Jurkat, Clone E6-1 (cell line): ENCODE data around the gene CKB.

Experiments used
- DNase-seq: peaks from one replicate; pipeline ENCODE4 v3.0.0-alpha.2; 2011; ENCODE audit warnings: low read depth, low spot score
- H3K4me3 ChIP-seq: 2 replicates; pipeline ENCODE4 v1.5.1; 2011; ENCODE audit warnings: mild to moderate bottlenecking, low read length, control low read depth, moderate library complexity

CKB gene

DNA sequence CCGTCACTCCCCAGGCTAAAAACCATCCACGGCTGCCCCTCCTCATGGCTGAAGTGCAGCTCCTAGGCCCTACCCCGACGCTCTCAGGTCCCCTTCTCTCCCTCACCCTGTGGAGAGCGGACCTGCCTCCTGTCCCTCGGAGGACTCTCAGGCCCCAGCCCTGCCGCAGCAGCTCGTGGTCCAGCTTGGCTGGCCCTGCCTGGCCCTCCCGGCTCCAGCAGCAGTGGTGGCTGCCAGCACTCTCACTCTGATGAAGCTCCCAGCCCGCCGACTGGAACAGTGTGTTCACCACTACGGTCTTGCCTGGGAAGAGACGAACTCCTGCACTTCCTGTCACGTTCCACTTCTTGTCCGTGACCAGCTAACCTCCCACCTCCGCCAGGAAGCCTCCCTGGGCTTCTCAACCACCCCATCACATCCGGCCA, 28.7 kb upstream of the CKB start:
- H3K4me3 ChIP-seq: no peak overlapping the region
- DNase-seq: no peak

DNA sequence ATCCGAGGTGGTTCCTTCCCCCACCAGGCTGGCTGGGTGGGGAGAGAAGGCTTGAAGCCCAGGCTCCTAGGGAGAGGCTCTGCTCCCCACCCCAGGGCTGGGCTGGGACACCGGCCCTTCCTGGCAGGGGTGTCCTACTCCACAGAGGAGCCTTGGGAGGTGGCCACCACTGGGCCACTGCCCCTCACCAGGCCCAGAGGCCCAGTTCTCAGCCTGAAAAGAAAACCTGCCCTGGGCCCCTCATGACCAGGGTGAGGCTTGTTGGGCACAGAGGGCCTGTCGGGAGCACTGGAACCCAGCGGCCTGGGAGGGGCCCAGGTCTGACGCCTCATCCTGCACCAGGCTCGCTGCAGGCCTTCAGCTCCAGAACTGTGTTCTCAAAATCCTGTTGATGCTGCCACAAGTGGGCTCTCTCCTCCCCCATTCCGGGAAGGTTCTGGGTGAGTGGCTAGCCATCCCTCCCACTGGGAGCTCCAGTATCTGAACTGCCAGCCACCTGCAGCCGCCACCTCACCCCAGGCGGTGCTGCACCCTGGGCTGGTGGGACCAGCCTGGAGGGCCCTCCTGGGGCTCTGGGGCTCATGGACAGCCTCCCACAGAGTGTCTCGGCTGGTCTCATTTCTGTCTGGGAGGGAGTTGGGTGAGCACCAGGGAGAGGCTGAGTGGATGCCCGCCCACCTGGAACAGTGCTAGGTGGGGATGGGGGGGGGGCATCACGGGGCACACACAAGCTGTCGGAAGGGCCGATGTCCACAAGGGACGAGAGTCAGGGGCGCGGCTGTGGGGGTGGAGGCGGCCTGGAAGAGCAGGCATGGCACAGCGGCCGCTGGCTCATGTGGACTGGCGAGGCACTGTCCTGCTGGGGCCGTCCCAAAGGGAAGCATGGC, 28.1 kb upstream of the CKB start:
- no peak overlapping the region for H3K4me3 ChIP-seq
- DNase-seq: no peak

DNA sequence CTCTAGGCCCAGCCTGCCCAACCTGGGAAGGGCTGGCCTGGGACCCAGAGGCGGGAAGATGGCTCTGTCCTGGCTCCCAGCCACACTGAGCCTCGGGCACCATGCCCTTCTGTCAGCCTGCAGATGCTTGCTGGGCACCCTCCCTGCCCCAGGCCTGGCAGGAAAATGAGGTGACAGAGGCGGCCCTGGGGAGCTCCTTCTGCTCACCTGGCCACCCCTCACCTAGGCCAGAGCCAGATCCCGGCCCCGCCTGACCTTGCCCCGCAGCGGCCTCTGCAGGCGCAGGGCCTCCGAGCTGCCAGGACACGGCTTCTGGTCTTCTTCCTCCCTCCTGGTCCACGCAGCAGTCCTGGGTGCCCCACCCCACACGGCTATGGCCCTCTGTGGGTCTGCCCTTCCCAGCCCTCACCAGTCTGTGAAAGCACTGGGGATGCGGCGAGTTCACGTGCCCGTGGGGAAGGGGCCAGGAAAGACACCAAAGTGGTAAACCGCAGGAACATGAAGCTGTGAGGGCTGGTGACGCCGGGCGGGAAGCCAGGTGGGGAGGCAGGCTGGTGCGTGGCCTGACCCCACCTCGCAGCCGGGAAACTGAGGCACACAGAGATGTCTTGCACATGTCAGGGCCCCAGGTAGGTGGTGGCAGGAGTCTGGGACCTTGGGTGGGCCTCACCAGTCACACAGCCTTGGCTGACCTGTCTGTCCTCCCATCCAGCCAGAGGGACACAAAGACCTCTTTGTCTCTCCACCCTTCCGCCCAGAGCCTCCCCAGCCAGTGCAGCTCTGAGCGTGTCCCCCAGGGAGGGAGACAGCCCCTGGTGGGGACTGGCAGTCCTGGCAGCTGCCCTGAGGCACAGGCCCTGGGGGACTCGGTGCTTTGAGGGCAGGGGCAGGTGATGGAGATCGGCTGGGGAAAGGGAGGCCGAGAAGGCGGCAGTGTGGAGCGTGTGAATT, 27.0 kb upstream of the CKB start:
- no peak overlapping the region for H3K4me3 ChIP-seq
- DNase-seq: no peak

DNA sequence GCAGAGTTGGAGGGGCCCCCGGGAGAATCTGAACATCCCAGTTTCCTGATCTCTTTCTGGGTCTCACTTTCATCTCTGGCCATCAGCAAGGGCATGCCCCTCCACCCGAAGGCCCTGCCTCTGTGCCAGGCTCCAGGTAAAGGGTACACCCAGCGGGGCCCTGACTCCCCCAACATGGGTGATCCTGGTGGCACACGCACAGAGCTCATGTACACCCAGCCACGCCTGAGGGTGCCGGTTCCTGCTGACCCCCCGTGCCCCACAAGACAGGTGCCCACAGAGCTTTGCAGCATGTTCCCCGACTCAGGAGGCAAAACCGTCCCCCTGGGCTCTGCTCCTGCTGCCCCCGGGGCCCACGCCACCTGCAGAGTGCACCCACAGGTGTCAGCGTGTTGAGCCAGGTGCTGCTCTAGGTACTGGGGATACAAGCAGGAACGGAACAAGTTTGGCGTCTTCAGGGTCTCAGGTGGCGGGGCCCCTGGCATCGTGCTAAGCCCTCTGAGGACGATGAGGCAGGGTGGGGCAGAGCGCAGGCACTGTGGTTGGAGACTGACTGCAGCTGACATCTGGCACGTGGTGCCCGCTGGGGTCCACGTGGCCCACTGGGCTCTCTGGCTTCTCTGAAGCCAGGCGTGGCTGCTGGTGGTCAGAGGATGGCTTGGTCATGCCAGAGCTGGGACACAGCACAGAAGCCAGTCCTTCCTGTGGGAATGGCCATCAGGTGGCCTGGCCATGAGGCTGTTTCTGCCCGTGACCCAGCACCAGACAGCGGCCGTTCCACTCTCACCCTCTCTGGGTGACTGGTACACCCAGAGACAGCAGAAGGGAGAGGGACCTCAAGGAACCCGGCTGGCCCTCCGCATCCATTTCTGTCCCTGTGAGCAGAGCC, 26.1 kb upstream of the CKB start:
- DNase-seq: no peak
- no peak overlapping the region for H3K4me3 ChIP-seq

DNA sequence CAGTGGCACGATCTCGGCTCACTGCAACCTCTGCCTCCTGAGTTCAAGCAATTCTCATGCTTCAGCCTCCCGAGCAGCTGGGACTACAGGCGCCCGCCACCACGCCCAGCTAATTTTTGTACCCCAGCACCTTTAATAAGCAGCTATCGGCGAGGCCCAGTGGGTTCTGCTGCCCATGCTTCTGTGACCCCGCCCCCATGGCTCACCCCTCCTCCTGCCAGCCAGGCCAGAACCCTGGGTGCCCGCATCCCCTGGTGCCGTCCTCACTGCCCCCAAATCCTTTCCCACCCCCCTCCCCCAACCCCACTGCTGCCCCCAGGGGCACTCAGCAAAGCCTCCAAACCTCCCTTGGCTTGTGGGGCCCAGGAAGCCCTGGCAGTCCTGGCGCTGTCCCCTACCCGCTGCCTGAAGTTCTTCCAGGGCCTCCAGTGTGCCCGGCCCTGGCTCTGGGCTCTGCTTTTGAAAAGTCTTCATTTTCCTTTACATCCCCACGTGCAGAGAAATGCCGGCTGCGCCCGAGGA, 25.4 kb upstream of the CKB start:
- no peak overlapping the region for H3K4me3 ChIP-seq
- no peak for DNase-seq

DNA sequence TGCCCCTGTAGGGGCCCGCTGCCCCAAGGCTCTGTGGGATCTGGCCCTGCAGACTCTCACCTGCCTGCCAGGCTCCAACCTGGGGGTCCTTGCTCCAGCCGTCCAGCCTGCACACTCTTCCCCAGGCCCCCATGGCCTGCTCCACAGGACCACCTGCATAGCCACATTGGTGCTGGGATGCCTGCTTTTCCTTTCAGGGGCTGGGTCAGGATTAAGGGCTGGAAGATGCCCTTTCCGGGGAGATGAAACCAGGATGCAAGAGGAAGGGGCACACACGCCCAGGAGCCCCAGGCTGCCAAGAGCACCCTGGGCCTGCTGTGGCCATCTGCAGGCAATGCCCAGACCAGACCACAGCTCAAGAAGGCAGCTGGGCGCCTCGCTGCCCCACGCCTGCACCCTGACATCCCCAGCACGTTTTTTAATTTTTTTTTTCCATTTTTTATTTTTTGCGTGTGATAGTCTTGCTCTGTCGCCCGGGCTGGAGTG, 24.9 kb upstream of the CKB start:
- no peak for DNase-seq

DNA sequence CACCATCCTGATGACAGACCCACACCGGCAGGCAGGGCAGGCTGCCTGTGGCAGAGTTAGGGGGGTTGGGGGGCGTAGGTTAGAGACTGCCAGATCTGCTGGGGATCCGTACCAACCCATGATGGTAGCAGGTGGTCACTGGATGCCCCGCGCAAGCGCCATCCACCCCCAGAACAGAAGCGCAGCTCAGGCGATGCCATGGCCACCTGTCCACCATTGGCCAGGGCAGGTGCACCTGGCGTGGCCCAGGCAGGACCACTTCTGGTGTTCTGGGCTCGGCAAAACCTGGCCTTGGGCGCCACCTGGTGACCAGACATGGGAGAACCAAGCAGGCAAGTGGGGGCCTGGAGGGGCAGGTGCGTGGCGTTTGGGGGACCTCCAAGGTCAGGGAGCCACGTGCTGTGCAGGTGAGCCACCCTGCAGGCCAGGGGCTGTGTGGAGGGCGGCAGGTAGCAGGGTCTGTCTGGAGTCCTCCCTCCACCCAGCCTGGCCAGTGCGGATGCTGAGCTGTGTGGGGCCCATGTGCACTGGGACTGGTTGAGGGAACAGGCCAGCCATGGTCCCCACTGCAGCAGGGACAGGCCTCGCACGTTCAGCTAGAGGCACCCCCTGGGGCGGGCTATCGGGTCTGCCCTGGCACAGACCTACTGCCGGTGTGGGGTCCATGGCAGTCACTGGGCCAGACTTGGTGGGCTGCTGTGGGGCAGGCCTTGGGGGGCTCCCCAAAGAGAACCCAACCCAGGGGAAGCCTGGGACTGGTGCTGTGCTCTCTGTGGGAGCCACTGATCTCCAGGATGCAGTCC, 24.2 kb upstream of the CKB start:
- H3K4me3 ChIP-seq: no peak overlapping the region
- peak; percentile 22 for DNase-seq

More for the DNA sequence above, 24.9 kb upstream of the CKB start:
- no peak overlapping the region for H3K4me3 ChIP-seq

DNA sequence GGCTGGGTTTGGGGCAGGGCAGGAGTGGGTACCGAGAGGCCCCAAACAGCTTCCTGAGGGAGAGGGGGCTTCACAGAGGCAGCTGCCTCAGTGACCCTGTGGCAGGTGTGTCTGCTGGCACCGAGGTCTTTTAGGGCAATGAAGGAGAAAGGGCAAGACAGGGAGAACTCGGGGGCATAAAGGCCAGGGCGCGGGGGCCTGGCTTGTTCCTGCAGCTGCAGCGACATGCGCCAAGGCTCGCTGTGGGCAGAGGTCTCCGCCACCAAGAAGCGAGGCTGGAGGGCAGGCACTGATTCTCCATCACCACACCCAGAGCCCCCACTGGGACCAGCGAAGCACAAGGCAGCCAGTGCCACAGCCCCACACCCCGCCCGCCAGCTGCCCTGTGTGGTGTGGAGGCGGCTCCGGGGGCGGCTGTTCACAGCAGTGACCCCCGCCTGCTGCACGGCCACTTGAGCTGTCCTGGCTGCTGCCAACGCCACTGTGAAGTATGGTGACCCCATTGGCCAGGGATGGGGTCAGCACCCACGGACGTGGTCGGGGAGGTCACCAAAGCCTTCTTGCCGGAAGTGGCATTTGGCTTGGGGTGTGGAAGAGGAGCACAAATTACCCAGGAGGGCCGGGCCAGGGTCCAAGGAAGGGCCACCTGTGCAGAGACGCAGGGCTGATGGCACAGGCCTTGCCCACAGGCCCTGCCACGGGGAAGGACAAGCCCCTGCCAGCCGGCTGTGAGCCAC, 23.5 kb upstream of the CKB start:
- no peak overlapping the region for H3K4me3 ChIP-seq

DNA sequence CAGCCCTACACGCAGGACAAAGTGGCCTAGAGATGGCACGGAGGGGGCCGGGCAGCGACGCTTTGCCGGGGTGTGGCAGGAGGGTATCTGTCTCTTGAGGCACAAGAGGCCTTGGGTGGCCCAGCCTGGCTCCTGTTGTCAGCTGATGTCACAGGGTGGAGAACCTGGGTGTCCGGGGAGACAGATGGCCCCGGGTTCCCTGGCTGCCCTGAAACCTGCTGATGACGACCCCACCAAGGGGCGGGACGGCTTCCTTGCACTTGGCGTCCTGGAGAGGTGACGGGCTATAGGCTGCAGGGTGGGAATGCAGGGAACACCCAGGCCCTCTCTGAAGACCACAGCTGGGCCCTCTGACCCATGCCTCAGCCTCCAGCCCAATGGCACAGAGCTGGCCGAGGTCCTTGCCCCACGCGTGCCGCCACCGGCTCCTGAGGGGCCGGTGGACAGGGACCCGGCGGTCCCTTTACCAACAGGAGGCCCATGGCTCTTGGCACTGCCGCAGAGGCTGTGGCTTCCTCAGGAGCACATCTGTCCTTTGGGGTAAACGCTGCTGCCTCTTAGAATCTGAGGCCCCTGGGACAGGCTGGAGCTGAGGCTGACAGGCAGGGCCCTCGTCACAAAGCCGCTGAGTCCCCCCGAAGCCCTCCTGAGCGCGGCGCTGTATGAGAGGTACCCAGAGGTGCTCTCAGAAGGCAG, 22.7 kb upstream of the CKB start:
- H3K4me3 ChIP-seq: no peak overlapping the region
- no peak for DNase-seq

More for the DNA sequence above, 23.5 kb upstream of the CKB start:
- DNase-seq: no peak

DNA sequence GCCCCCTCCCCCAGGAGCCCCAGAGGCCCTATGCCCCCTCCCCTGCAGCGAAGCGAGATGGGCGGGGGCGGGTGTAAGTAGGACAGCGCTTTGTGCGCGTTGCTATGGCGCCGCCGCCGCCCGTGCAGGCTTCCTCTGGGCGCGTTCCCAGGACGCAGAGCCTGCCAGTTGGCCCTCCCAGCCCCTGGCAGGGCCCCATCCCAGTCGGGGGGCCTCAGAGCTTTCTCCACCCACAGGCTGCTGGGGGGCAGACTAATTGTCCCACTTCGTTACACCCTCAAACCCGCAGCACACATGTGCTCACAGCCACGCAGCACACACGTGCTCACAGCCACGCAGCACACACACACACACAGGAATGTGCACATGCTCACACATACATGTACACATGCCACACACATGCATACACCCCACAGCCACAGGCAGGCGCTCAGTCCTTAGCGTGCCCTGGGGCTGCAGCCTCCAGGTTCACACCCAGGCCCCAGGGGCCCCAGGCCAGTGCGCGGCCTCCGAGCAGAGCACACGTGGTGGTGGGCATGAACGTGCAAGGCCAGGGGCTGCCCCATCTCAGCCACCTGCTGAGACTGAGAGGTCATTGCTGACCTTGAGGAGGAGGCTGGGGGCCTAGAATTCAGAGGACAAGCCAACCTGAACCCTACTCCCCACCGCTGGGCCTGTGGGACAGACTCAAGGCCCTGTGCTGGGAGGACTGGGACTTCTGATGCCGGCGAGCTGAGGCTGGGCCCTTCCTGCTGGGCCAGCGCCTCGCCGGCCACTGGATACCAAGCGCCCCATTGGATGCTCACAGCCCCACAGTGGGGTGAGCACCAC, 22.0 kb upstream of the CKB start:
- H3K4me3 ChIP-seq: no peak overlapping the region
- no peak for DNase-seq

DNA sequence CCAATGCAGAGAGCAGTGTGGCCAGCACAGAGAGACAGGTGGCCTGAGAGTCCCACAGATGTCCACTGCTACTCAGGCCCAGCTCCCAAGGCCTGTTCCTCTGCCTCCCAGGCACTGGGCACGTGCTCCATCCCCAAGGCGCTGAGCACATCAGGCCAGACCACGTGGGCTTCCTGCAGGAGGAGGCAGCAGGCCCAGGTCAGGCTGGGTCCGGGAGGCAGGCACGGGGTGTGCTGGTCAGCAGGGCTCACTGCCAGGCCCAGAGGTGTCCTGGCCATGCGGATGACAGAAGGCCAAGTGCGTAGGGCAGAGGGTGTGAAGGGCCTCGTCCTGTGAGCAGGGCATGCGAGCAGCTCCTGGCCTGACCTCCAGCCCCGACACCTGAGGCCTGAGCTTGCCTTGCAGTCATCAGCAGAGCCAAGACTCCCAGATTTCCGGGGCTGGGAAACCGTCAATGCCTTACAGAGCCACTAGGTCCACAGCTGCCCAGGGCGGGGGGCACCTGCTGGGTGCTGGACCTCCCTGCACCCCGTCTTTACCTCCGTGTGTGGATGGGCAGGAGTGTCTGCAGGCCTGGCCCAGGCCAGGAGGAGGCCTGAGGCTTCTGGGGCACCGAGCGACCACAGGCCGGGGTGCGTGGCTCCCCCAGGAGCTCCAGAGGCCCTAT, 21.2 kb upstream of the CKB start:
- no peak for DNase-seq
- H3K4me3 ChIP-seq: no peak overlapping the region

DNA sequence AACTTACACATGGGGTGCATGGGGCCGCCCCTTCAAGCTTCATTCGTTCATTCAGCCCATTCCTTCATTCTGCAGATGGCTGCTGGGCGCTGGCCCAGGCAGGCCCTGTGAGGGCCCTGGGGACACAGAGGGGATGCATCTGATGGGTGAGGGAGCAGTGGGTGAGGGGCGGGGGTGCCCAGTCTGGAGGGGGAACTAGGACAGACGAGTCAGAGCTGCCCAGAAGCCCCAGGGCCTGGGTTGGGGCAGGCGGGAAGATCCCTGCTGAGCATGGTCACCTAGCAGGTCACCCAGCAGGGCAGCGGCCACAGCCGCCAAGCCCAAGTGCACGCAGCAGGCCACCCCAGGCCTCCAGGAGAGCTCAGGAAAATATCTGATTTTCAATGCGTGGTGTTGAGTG, 20.5 kb upstream of the CKB start:
- no peak overlapping the region for H3K4me3 ChIP-seq
- DNase-seq: no peak

DNA sequence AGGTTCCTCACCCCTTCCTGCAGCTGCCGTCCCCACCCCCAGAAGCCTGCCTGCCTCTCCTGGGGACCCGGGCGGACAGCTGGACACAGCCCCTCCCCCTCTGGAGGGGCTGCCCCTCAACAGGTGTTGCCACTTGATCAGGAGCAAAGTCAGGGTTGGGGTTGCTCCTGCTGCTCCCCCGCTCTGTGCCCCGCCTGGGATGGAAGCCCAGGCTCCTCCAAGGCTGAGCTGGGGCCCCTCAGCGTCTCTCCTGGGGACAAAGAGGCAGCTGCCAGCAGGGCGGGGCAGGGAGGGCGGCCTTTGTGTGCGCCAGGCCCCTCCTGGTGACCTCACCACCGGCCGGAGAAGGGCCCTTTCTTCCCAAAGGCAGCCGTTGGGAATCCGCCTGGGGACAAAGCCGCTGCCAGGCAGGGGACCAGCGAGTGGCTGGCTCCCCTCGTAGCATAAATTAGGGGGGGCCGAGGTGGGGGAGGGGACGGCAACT, 20.0 kb upstream of the CKB start:
- no peak for DNase-seq

DNA sequence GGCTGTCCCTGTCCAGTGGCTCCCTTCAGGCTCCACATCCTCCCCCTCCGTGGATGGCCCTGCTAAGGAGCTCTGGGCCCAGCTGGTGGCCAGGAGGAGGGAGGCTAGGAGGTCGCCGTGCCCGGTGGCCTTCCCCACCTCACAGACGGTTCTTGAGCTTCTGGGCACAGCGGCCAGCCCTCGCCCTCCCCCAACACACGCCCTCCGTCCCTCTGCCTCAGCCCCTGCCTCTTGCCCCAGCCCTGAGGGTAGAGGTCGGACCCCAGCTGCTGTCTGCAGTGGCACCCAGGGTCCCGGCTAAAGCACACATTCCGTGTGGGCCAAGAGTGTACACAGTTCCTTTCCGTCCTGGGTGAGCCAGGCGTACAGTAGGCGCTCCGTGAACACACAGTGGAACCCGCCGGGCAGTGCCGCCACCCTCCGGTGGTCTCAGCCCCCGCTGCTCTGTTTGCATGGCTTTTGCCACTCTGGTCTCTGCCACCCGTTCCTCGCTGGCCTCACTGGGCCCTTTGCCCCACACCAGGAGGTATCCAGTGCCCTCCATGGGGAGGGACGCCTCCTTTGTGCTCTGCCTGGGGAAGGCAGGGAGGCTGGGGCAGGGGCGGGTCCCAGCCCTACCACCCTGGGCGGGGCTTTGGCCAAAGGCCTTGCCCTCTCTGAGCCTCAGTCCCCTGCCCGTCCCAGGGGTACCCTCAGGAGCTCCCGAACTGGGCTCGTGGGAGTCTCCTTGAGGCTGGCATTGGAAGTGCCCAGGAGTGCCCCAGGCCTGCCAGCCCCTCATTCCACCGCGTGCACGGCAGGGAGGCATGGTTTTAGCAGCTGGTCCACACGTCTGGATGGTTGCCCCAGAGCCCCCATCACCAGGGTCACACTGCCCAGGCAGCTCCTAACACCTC, 19.3 kb upstream of the CKB start:
- DNase-seq: no peak
- H3K4me3 ChIP-seq: no peak overlapping the region

More for the DNA sequence above, 20.0 kb upstream of the CKB start:
- H3K4me3 ChIP-seq: no peak overlapping the region
